Astrocyte of the cerebellum (primary cell): ENCODE data around the gene TBCA.

ENCODE experiments used
- DNase-seq: peaks from one replicate; pipeline ENCODE4 v3.0.0-alpha.2; 2011; ENCODE audit warnings: low read depth
- H3K4me3 ChIP-seq: 2 replicates; pipeline ENCODE4 v1.5.1; 2011; ENCODE audit warnings: mild to moderate bottlenecking, low read depth, low read length, moderate library complexity
- CTCF ChIP-seq: IDR thresholded peaks from 2 replicates; pipeline ENCODE4 v1.5.1; 2012; ENCODE audit warnings: low read length, low read depth, moderate library complexity, mild to moderate bottlenecking; ENCODE audit errors: missing control alignments
- in situ Hi-C: cut with HindIII; loops from 2 replicates; pipeline ENCODE4 v1.10.0; 2017; ENCODE audit warnings: low sequenced_read_pairs

TBCA gene

GRCh38 chr5:77641963-77642737, 134.0 kb downstream of the TBCA start:
- in situ Hi-C loops: no loop called here
- TF ChIP-seq CTCF: no peak
- no peak overlapping the region for H3K4me3 ChIP-seq
- DNase-seq: no peak

- H3K4me3 ChIP-seq: no peak overlapping the region
- no peak for DNase-seq
- in situ Hi-C loops: no loop called here
- no peak for TF ChIP-seq CTCF
Observed at GRCh38 chr5:77641397-77641943, 134.7 kb downstream of the TBCA start.
